Glutamatergic neuron (in vitro differentiated cells): ENCODE measurements around the gene CFAP298. TPM values are rescaled to one million over a fixed set of nuclear protein-coding genes. Genes with fewer than 3 reads are reported as not detected.
A peak's percentile ranks its signal among the peaks of the same experiment; 100 is the strongest.
"Not testable (repeated sequence)": the region's sequence is repeated elsewhere in the genome, so short reads cannot be mapped to it uniquely, and the experiment has no call there.

Source experiments
- DNase-seq: peaks from one replicate; pipeline ENCODE4 v3.0.0; 2022
- H3K27ac Mint-ChIP-seq: one replicate; pipeline ENCODE4 v1.8.0; 2020; ENCODE audit warnings: mild to moderate bottlenecking, mixed read lengths, inconsistent platforms; ENCODE audit not compliant: unreplicated experiment
- H3K27me3 Mint-ChIP-seq: one replicate; pipeline ENCODE4 v1.8.0; 2020; ENCODE audit warnings: mild to moderate bottlenecking, moderate library complexity, mixed read lengths, inconsistent platforms; ENCODE audit not compliant: unreplicated experiment
- H3K36me3 Mint-ChIP-seq: one replicate; pipeline ENCODE4 v1.8.0; 2020; ENCODE audit warnings: mild to moderate bottlenecking, mixed read lengths, inconsistent platforms; ENCODE audit not compliant: unreplicated experiment
- H3K4me1 Mint-ChIP-seq: one replicate; pipeline ENCODE4 v1.8.0; 2020; ENCODE audit warnings: mild to moderate bottlenecking, low read depth, mixed read lengths, inconsistent platforms; ENCODE audit not compliant: unreplicated experiment
- H3K4me3 Mint-ChIP-seq: one replicate; pipeline ENCODE4 v1.8.0; 2020; ENCODE audit warnings: mild to moderate bottlenecking, mixed read lengths, inconsistent platforms; ENCODE audit not compliant: unreplicated experiment
- H3K9me3 Mint-ChIP-seq: one replicate; pipeline ENCODE4 v1.8.0; 2020; ENCODE audit warnings: mild to moderate bottlenecking, moderate library complexity, mixed read lengths, inconsistent platforms; ENCODE audit not compliant: unreplicated experiment
- CTCF ChIP-seq: fragments of 200-600 bp; sonication (generic); IDR thresholded peaks from one replicate; pipeline ENCODE4 v1.5.0; 2021; ENCODE audit not compliant: partially characterized antibody, unreplicated experiment
- total RNA-seq: library from RNA; stranded (reverse); fragmentation: NEBNext Ultra II Directional; extraction: Animal tissue kit (Norgen Biotek cat#: 25700); gene quantifications from one replicate; pipeline ENCODE4 v1.2.1, GENCODE V29; 2021; ENCODE audit not compliant: unreplicated experiment

The CFAP298 gene
- total RNA-seq, 1 donor from 2014 or later, result 124 TPM

GRCh38 chr21:32645261-32646182 is 33.3 kb upstream of the CFAP298 start:
- no peaks in the 10 kb centered on the region for H3K4me1 Mint-ChIP-seq
- H3K27ac Mint-ChIP-seq, result no peak overlapping the region
- peak overlapping the region; percentile 59 for H3K4me3 Mint-ChIP-seq
- no peaks in the 10 kb centered on the region for H3K9me3 Mint-ChIP-seq
- no peak for TF ChIP-seq CTCF
- peak; percentile 65 for DNase-seq
- no peaks in the 10 kb centered on the region for H3K36me3 Mint-ChIP-seq
- H3K27me3 Mint-ChIP-seq, result no peaks in the 10 kb centered on the region

- no peak for TF ChIP-seq CTCF
- H3K9me3 Mint-ChIP-seq, result no peaks in the 10 kb centered on the region
- no peak overlapping the region for H3K4me3 Mint-ChIP-seq
- no peak for DNase-seq
- H3K36me3 Mint-ChIP-seq, result no peaks in the 10 kb centered on the region
- H3K27ac Mint-ChIP-seq, result no peak overlapping the region
- no peaks in the 10 kb centered on the region for H3K27me3 Mint-ChIP-seq
- no peaks in the 10 kb centered on the region for H3K4me1 Mint-ChIP-seq
Observed at GRCh38 chr21:32641710-32642698, 29.8 kb upstream of the CFAP298 start.

- peaks cover under 1% of the 10 kb centered on the region for H3K4me1 Mint-ChIP-seq
- no peak for TF ChIP-seq CTCF
- DNase-seq, result no peak
- no peaks in the 10 kb centered on the region for H3K36me3 Mint-ChIP-seq
- H3K4me3 Mint-ChIP-seq, result no peak overlapping the region
- H3K9me3 Mint-ChIP-seq, result no peaks in the 10 kb centered on the region
- peaks cover under 1% of the 10 kb centered on the region for H3K27me3 Mint-ChIP-seq
- H3K27ac Mint-ChIP-seq, result no peak overlapping the region
Observed at GRCh38 chr21:32626621-32627196, 14.5 kb upstream of the CFAP298 start.

GRCh38 chr21:32618218-32618617 is 6.0 kb upstream of the CFAP298 start:
- H3K27ac Mint-ChIP-seq, DNase-seq, H3K36me3 Mint-ChIP-seq, H3K9me3 Mint-ChIP-seq, H3K27me3 Mint-ChIP-seq, H3K4me1 Mint-ChIP-seq, H3K4me3 Mint-ChIP-seq: not testable (repeated sequence)

GRCh38 chr21:32613436-32614043 is 1.4 kb upstream of the CFAP298 start:
- peaks cover 7% of the 10 kb centered on the region for H3K27me3 Mint-ChIP-seq
- peak overlapping the region; percentile 96 for H3K4me3 Mint-ChIP-seq
- no peak overlapping the region for H3K27ac Mint-ChIP-seq
- no peaks in the 10 kb centered on the region for H3K36me3 Mint-ChIP-seq
- no peak for DNase-seq
- TF ChIP-seq CTCF, result no peak
- peaks cover 4% of the 10 kb centered on the region for H3K9me3 Mint-ChIP-seq
- H3K4me1 Mint-ChIP-seq, result no peaks in the 10 kb centered on the region
